ENCODE results near the gene GCNT4. TPM values are rescaled to one million over a fixed set of nuclear protein-coding genes. Genes with fewer than 3 reads are reported as not detected.

The GCNT4 gene
- polyA plus RNA-seq, 1 of the 3 experiments (the other 2 are of a cell fraction): 0.02 TPM

DNA sequence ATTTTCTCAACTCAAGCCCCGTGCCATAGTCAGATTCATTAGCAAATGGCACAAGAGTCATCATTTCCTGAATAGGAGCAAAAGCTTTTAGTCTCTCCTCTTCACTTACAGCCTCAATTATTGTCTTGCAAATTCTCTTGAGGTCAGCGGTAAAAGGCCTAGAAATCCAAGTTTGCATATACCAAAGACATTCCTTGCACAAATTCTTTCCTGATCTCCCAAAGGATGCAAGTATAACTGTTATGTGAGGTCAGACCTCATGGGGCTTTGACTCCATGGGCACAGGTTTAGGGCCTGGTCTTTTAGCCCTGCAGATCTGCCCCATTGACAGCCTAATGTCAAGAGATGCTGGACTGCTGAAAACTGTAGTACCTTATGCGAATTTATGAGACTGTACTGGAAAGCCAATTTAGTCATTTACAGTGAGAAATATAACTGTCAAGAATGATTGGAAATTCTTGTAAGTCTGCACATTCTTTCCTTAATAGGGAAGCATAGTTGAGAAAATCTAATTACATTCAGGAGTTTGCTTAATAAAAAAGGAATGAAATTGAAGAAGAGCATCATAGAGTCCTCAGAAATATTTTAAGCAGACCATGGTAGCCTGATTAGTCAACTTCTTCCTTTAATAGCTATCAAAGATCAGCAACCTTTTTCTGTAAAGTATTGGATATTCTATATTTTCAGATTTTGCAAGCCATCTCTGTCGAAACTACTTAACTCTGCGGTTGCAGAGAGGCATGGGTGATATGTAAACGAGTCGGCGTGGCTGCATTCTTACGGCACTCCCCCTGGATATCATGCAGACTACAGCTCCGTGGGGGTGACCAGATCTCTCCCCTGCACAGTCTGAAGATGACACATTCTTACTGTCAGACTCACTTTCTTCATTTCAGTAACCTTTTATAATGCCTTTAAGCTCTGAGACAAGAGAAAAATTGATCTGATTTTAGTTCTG, 45.2 kb downstream of the GCNT4 start:
- 53% methylated on average over 10 of the region's 10 CpGs for WGBS (ENCODE audit: low lambda C conversion rate)
- no peak overlapping the region for H3K4me2 ChIP-seq

More for the DNA sequence above, 45.2 kb downstream of the GCNT4 start:
- no peak overlapping the region for H3K4me3 ChIP-seq (ENCODE audit: low read depth in 2 of 2, low read length in 1 of 2)
- H3K27ac ChIP-seq (ENCODE audit: low read depth in 2 of 2, low read length in 1 of 2): no peak overlapping the region
- H3K36me3 ChIP-seq (replicated peaks in 1 of 2; ENCODE audit: control insufficient read depth in 1 of 2, insufficient read depth in 2 of 2, low read length in 1 of 2): no peaks in the 10 kb centered on the region
- no peaks in the 10 kb centered on the region for H3K27me3 ChIP-seq (ENCODE audit: insufficient read depth)
- H2AFZ ChIP-seq (ENCODE audit: low read depth): no peak overlapping the region
- no peaks in the 10 kb centered on the region for H3F3A ChIP-seq (replicated peaks; ENCODE audit: insufficient read depth)
- TF ChIP-seq TAF1 (IDR thresholded peaks at IDR 0.05; ENCODE audit: borderline replicate concordance, low read depth, low read length) (no peak), ELF1 (IDR thresholded peaks at IDR 0.05) (no peak), TCF12 (IDR thresholded peaks at IDR 0.05) (no peak), GATA2 (CRISPR knock-in tag; IDR thresholded peaks at IDR 0.05) (no peak), RXRA (IDR thresholded peaks at IDR 0.05; ENCODE audit: borderline replicate concordance, low read depth) (no peak), NFIC (IDR thresholded peaks at IDR 0.05; ENCODE audit: borderline replicate concordance) (no peak), RFX5 (IDR thresholded peaks at IDR 0.05; ENCODE audit: low read length) (no peak), SMC3 (IDR thresholded peaks at IDR 0.05; ENCODE audit: low read depth, low read length) (no peak), JUND (IDR thresholded peaks at IDR 0.05) (no peak), NRF1 (IDR thresholded peaks at IDR 0.05; ENCODE audit: low read depth, low read length) (no peak), FOXJ3 (CRISPR knock-in tag; IDR thresholded peaks at IDR 0.05) (no peak), RCOR1 (IDR thresholded peaks at IDR 0.05; ENCODE audit: low read length) (no peak), POLR2AphosphoS5 (IDR thresholded peaks at IDR 0.05; ENCODE audit: low read depth, low read length) (no peak)
- TF ChIP-seq, protein P1, sequence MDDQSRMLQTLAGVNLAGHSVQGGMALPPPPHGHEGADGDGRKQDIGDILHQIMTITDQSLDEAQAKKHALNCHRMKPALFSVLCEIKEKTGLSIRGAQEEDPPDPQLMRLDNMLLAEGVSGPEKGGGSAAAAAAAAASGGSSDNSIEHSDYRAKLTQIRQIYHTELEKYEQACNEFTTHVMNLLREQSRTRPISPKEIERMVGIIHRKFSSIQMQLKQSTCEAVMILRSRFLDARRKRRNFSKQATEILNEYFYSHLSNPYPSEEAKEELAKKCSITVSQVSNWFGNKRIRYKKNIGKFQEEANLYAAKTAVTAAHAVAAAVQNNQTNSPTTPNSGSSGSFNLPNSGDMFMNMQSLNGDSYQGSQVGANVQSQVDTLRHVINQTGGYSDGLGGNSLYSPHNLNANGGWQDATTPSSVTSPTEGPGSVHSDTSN (IDR thresholded peaks at IDR 0.05): no peak
- TF ChIP-seq, protein P2, sequence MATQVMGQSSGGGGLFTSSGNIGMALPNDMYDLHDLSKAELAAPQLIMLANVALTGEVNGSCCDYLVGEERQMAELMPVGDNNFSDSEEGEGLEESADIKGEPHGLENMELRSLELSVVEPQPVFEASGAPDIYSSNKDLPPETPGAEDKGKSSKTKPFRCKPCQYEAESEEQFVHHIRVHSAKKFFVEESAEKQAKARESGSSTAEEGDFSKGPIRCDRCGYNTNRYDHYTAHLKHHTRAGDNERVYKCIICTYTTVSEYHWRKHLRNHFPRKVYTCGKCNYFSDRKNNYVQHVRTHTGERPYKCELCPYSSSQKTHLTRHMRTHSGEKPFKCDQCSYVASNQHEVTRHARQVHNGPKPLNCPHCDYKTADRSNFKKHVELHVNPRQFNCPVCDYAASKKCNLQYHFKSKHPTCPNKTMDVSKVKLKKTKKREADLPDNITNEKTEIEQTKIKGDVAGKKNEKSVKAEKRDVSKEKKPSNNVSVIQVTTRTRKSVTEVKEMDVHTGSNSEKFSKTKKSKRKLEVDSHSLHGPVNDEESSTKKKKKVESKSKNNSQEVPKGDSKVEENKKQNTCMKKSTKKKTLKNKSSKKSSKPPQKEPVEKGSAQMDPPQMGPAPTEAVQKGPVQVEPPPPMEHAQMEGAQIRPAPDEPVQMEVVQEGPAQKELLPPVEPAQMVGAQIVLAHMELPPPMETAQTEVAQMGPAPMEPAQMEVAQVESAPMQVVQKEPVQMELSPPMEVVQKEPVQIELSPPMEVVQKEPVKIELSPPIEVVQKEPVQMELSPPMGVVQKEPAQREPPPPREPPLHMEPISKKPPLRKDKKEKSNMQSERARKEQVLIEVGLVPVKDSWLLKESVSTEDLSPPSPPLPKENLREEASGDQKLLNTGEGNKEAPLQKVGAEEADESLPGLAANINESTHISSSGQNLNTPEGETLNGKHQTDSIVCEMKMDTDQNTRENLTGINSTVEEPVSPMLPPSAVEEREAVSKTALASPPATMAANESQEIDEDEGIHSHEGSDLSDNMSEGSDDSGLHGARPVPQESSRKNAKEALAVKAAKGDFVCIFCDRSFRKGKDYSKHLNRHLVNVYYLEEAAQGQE (IDR thresholded peaks at IDR 0.05; ENCODE audit: low read depth, low read length): no peak
- TF ChIP-seq, protein P3, sequence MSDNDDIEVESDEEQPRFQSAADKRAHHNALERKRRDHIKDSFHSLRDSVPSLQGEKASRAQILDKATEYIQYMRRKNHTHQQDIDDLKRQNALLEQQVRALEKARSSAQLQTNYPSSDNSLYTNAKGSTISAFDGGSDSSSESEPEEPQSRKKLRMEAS (IDR thresholded peaks at IDR 0.05; ENCODE audit: low read depth): no peak
- TF ChIP-seq, protein P4, sequence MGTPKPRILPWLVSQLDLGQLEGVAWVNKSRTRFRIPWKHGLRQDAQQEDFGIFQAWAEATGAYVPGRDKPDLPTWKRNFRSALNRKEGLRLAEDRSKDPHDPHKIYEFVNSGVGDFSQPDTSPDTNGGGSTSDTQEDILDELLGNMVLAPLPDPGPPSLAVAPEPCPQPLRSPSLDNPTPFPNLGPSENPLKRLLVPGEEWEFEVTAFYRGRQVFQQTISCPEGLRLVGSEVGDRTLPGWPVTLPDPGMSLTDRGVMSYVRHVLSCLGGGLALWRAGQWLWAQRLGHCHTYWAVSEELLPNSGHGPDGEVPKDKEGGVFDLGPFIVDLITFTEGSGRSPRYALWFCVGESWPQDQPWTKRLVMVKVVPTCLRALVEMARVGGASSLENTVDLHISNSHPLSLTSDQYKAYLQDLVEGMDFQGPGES (IDR thresholded peaks at IDR 0.05; ENCODE audit: low read depth, low read length): no peak
- TF ChIP-seq, protein P5, sequence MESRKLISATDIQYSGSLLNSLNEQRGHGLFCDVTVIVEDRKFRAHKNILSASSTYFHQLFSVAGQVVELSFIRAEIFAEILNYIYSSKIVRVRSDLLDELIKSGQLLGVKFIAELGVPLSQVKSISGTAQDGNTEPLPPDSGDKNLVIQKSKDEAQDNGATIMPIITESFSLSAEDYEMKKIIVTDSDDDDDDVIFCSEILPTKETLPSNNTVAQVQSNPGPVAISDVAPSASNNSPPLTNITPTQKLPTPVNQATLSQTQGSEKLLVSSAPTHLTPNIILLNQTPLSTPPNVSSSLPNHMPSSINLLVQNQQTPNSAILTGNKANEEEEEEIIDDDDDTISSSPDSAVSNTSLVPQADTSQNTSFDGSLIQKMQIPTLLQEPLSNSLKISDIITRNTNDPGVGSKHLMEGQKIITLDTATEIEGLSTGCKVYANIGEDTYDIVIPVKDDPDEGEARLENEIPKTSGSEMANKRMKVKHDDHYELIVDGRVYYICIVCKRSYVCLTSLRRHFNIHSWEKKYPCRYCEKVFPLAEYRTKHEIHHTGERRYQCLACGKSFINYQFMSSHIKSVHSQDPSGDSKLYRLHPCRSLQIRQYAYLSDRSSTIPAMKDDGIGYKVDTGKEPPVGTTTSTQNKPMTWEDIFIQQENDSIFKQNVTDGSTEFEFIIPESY (IDR thresholded peaks at IDR 0.05; ENCODE audit: borderline replicate concordance, low read depth): no peak
- H4K20me1 ChIP-seq (ENCODE audit: insufficient read depth): no peaks in the 10 kb centered on the region
- H3K4me1 ChIP-seq (ENCODE audit: control insufficient read depth in 1 of 2, insufficient read depth in 2 of 2, low read depth in 1 of 2, low read length in 1 of 2): no peaks in the 10 kb centered on the region
- POLR2A ChIA-PET: no interaction called here
- no peak overlapping the region for H3K9ac ChIP-seq
- CTCF ChIA-PET: no interaction called here
- no peak for DNase-seq
- H3K9me3 ChIP-seq: no peaks in the 10 kb centered on the region; the same call in 1 of the 2 replicates
- no peaks in the 10 kb centered on the region for H3K79me2 ChIP-seq (ENCODE audit: insufficient read depth)
- no peaks in the 10 kb centered on the region for H3K9me2 ChIP-seq
